NCI-H748 treated with DMSO at 0.1 percent for 48 hours (cell line): ENCODE measurements around the gene KANSL3.
"Not testable (repeated sequence)": the region's sequence is repeated elsewhere in the genome, so short reads cannot be mapped to it uniquely, and the experiment has no call there.

Experiments used
- DNase-seq: peaks from one replicate; lab custom pipeline; 2025; lab: John Stamatoyannopoulos, UW

Gene KANSL3

GRCh38 chr2:96638144-96639121, at the start of gene KANSL3:
TSS of gene KANSL3 (minus strand) at chr2:96638312. CDS start at chr2:96637135, 1,177 bp downstream.
- DNase-seq = peak; percentile 21

- no peak for DNase-seq
Measured at GRCh38 chr2:96687266-96687665, 49.2 kb upstream of the KANSL3 start.

- DNase-seq = no peak
Measured at GRCh38 chr2:96685577-96686459, 47.7 kb upstream of the KANSL3 start.

GRCh38 chr2:96684883-96685576, 46.9 kb upstream of the KANSL3 start:
- DNase-seq = no peak

- no peak for DNase-seq
Measured at GRCh38 chr2:96683972-96684820, 46.1 kb upstream of the KANSL3 start.

GRCh38 chr2:96683307-96683706, 45.2 kb upstream of the KANSL3 start:
- DNase-seq = no peak

GRCh38 chr2:96681540-96681939, 43.4 kb upstream of the KANSL3 start:
- no peak for DNase-seq

GRCh38 chr2:96680561-96681141, 42.5 kb upstream of the KANSL3 start:
- DNase-seq = no peak

GRCh38 chr2:96679848-96680247, 41.7 kb upstream of the KANSL3 start:
- no peak for DNase-seq

GRCh38 chr2:96669539-96670215, 31.6 kb upstream of the KANSL3 start:
- DNase-seq = no peak

- no peak for DNase-seq
Measured at GRCh38 chr2:96668771-96669170, 30.7 kb upstream of the KANSL3 start.

GRCh38 chr2:96665717-96666116, 27.6 kb upstream of the KANSL3 start:
- not testable (repeated sequence) for DNase-seq

- no peak for DNase-seq
Measured at GRCh38 chr2:96665083-96665569, 27.0 kb upstream of the KANSL3 start.

GRCh38 chr2:96664366-96664925, 26.3 kb upstream of the KANSL3 start:
- DNase-seq = no peak

GRCh38 chr2:96663829-96664228, 25.7 kb upstream of the KANSL3 start:
- DNase-seq = no peak

- no peak for DNase-seq
Measured at GRCh38 chr2:96663177-96663576, 25.1 kb upstream of the KANSL3 start.

GRCh38 chr2:96662360-96662759, 24.2 kb upstream of the KANSL3 start:
- no peak for DNase-seq

GRCh38 chr2:96661324-96661723, 23.2 kb upstream of the KANSL3 start:
- no peak for DNase-seq

GRCh38 chr2:96656540-96656939, 18.4 kb upstream of the KANSL3 start:
- no peak for DNase-seq

- no peak for DNase-seq
Measured at GRCh38 chr2:96655526-96655925, 17.4 kb upstream of the KANSL3 start.
